Activated T-cell treated with anti-CD3 and anti-CD28 coated beads for 48 hours (primary cell): Measurements from ENCODE around the gene QRFP.

Experiments
- DNase-seq: peaks from one replicate; pipeline ENCODE4 v3.0.0-alpha.2; 2020; ENCODE audit warnings: low read depth

The QRFP gene

GRCh38 chr9:130933114-130934046 lies 36.8 kb upstream of the QRFP start:
- no peak for DNase-seq

- DNase-seq: no peak
Observed at GRCh38 chr9:130932255-130933079, 35.9 kb upstream of the QRFP start.

- DNase-seq: no peak
Observed at GRCh38 chr9:130931508-130932254, 35.1 kb upstream of the QRFP start.

GRCh38 chr9:130930804-130931349 lies 34.3 kb upstream of the QRFP start:
- DNase-seq: no peak

- DNase-seq: no peak
Observed at GRCh38 chr9:130930132-130930803, 33.7 kb upstream of the QRFP start.

- DNase-seq: no peak
Observed at GRCh38 chr9:130929571-130930038, 33.0 kb upstream of the QRFP start.

GRCh38 chr9:130927995-130928900 lies 31.6 kb upstream of the QRFP start:
- DNase-seq: no peak

GRCh38 chr9:130927338-130927737 lies 30.7 kb upstream of the QRFP start:
- no peak for DNase-seq

- no peak for DNase-seq
Observed at GRCh38 chr9:130925050-130925678, 28.6 kb upstream of the QRFP start.

GRCh38 chr9:130924448-130924788 lies 27.8 kb upstream of the QRFP start:
- no peak for DNase-seq

- no peak for DNase-seq
Observed at GRCh38 chr9:130923611-130924447, 27.2 kb upstream of the QRFP start.

- no peak for DNase-seq
Observed at GRCh38 chr9:130922893-130923610, 26.4 kb upstream of the QRFP start.

GRCh38 chr9:130921989-130922892 lies 25.6 kb upstream of the QRFP start:
- no peak for DNase-seq

- no peak for DNase-seq
Observed at GRCh38 chr9:130921300-130921988, 24.8 kb upstream of the QRFP start.

- no peak for DNase-seq
Observed at GRCh38 chr9:130920762-130921299, 24.2 kb upstream of the QRFP start.

GRCh38 chr9:130920233-130920632 lies 23.6 kb upstream of the QRFP start:
- no peak for DNase-seq
